ENCODE results near the gene LRRC27. TPM values are rescaled to one million over a fixed set of nuclear protein-coding genes. Genes with fewer than 3 reads are reported as not detected.
A peak's percentile ranks its signal among the peaks of the same experiment; 100 is the strongest.

The LRRC27 gene
- total and polyA plus RNA-seq, 2 donors (not counting 1 experiment from before 2014, with no cell fraction given) = 4.1 to 11.7 TPM

- peak overlapping the region; percentile 42 for H3K9ac ChIP-seq (ENCODE audit: insufficient read depth, low read length)
- no peaks in the 10 kb centered on the region for H3K4me1 ChIP-seq (ENCODE audit: control insufficient read depth, extremely low read depth, insufficient read depth, low read length)
- peak overlapping the region in 3 of 4 experiments; percentile 21 to 58 (median 36) for H3K4me3 ChIP-seq (replicated peaks in 1 of 4; ENCODE audit: control extremely low read depth in 1 of 4, insufficient read depth in 1 of 4, low read depth in 3 of 4, low read length in 4 of 4)
- H4K20me1 ChIP-seq (ENCODE audit: control insufficient read depth, extremely low read depth, insufficient read depth, low read length) = no peaks in the 10 kb centered on the region
- no peak for TF ChIP-seq CTCF (conservative IDR thresholded peaks at IDR 0.05 in 1 of 2, IDR thresholded peaks at IDR 0.05 in 1 of 2; ENCODE audit: low read depth in 1 of 2, low read length in 2 of 2)
- TF ChIP-seq EZH2 (IDR thresholded peaks at IDR 0.05; ENCODE audit: low read length, missing control alignments) = no peak
- H3K4me2 ChIP-seq (ENCODE audit: extremely low read depth, insufficient read depth, low read length) = peak overlapping the region; percentile 71
- H3K9me3 ChIP-seq (ENCODE audit: control insufficient read depth, insufficient read depth, low read depth, low read length) = no peaks in the 10 kb centered on the region
- DNase-seq (ENCODE audit: low read depth in 2 of 2) = peak; percentile 26 to 40
- H3K79me2 ChIP-seq (ENCODE audit: control insufficient read depth, insufficient read depth, low read length) = no peaks in the 10 kb centered on the region
- H2AFZ ChIP-seq (ENCODE audit: low read length) = no peak overlapping the region
- no peaks in the 10 kb centered on the region for H3K27me3 ChIP-seq (ENCODE audit: control insufficient read depth, insufficient read depth, low read length)
- H3K36me3 ChIP-seq (ENCODE audit: control insufficient read depth, insufficient read depth, low read length) = no peaks in the 10 kb centered on the region
- H3K27ac ChIP-seq (ENCODE audit: insufficient read depth, low read length) = no peak overlapping the region
Observed at GRCh38 chr10:132395704-132396493, 63.9 kb downstream of the LRRC27 start.

- H3K79me2 ChIP-seq (ENCODE audit: control insufficient read depth, insufficient read depth, low read length) = no peaks in the 10 kb centered on the region
- no peaks in the 10 kb centered on the region for H3K4me1 ChIP-seq (ENCODE audit: control insufficient read depth, extremely low read depth, insufficient read depth, low read length)
- no peaks in the 10 kb centered on the region for H3K27me3 ChIP-seq (ENCODE audit: control insufficient read depth, insufficient read depth, low read length)
- H3K9ac ChIP-seq (ENCODE audit: insufficient read depth, low read length) = peak overlapping the region; percentile 66
- DNase-seq (ENCODE audit: low read depth in 2 of 2) = peak; percentile 31 to 37
- H4K20me1 ChIP-seq (ENCODE audit: control insufficient read depth, extremely low read depth, insufficient read depth, low read length) = no peaks in the 10 kb centered on the region
- no peak overlapping the region for H2AFZ ChIP-seq (ENCODE audit: low read length)
- no peaks in the 10 kb centered on the region for H3K36me3 ChIP-seq (ENCODE audit: control insufficient read depth, insufficient read depth, low read length)
- peak overlapping the region in 1 of 4 experiments; percentile 58 for H3K4me3 ChIP-seq (replicated peaks in 1 of 4; ENCODE audit: control extremely low read depth in 1 of 4, insufficient read depth in 1 of 4, low read depth in 3 of 4, low read length in 4 of 4)
- H3K9me3 ChIP-seq (ENCODE audit: control insufficient read depth, insufficient read depth, low read depth, low read length) = no peaks in the 10 kb centered on the region
- H3K27ac ChIP-seq (ENCODE audit: insufficient read depth, low read length) = no peak overlapping the region
- peak overlapping the region; percentile 71 for H3K4me2 ChIP-seq (ENCODE audit: extremely low read depth, insufficient read depth, low read length)
- peak in 1 of 2 donors; percentile 7 for TF ChIP-seq CTCF (conservative IDR thresholded peaks at IDR 0.05 in 1 of 2, IDR thresholded peaks at IDR 0.05 in 1 of 2; ENCODE audit: low read depth in 1 of 2, low read length in 2 of 2)
- no peak for TF ChIP-seq EZH2 (IDR thresholded peaks at IDR 0.05; ENCODE audit: low read length, missing control alignments)
Observed at GRCh38 chr10:132396494-132397035, 64.6 kb downstream of the LRRC27 start.

- H3K27me3 ChIP-seq (ENCODE audit: control insufficient read depth, insufficient read depth, low read length) = no peaks in the 10 kb centered on the region
- no peaks in the 10 kb centered on the region for H3K9me3 ChIP-seq (ENCODE audit: control insufficient read depth, insufficient read depth, low read depth, low read length)
- peak within 1 kb of the TSS; percentile 82 for H3K9ac ChIP-seq (ENCODE audit: insufficient read depth, low read length)
- no peaks in the 10 kb centered on the region for H3K36me3 ChIP-seq (ENCODE audit: control insufficient read depth, insufficient read depth, low read length)
- no peaks in the 10 kb centered on the region for H4K20me1 ChIP-seq (ENCODE audit: control insufficient read depth, extremely low read depth, insufficient read depth, low read length)
- no peak for TF ChIP-seq CTCF (conservative IDR thresholded peaks at IDR 0.05 in 1 of 2, IDR thresholded peaks at IDR 0.05 in 1 of 2; ENCODE audit: low read depth in 1 of 2, low read length in 2 of 2)
- TF ChIP-seq EZH2 (IDR thresholded peaks at IDR 0.05; ENCODE audit: low read length, missing control alignments) = no peak
- H3K4me2 ChIP-seq (ENCODE audit: extremely low read depth, insufficient read depth, low read length) = peak within 1 kb of the TSS; percentile 94
- no peaks in the 10 kb centered on the region for H3K79me2 ChIP-seq (ENCODE audit: control insufficient read depth, insufficient read depth, low read length)
- H3K4me1 ChIP-seq (ENCODE audit: control insufficient read depth, extremely low read depth, insufficient read depth, low read length) = no peaks in the 10 kb centered on the region
- H3K4me3 ChIP-seq (replicated peaks in 1 of 4; ENCODE audit: control extremely low read depth in 1 of 4, insufficient read depth in 1 of 4, low read depth in 3 of 4, low read length in 4 of 4) = peak within 1 kb of the TSS; percentile 62 to 74 (median 68)
- peak; percentile 20 to 28 for DNase-seq (ENCODE audit: low read depth in 2 of 2)
- H3K27ac ChIP-seq (ENCODE audit: insufficient read depth, low read length) = peak within 1 kb of the TSS; percentile 69
- H2AFZ ChIP-seq (ENCODE audit: low read length) = peak within 1 kb of the TSS; percentile 3
Observed at GRCh38 chr10:132397036-132397541, 65.1 kb downstream of the LRRC27 start, which contains the start of gene PWWP2B. Gene PWWP2B (plus strand): TSS chr10:132397200. CDS start chr10:132397227, 27 bp downstream.
